HEK293 (cell line): ENCODE data around the gene AKIRIN2.

ENCODE experiments used
- CTCF ChIA-PET: fragments of 350-600 bp; formaldehyde crosslinking; extraction: SDS; loops from one replicate; lab custom pipeline; 2021; ENCODE audit warnings: antibody characterized with exemption; lab: Yijun Ruan, JAX
- POLR2A ChIA-PET: fragments of 300-600 bp; formaldehyde crosslinking; extraction: SDS; loops from one replicate; lab custom pipeline; 2020; ENCODE audit warnings: antibody characterized with exemption, inconsistent platforms; lab: Yijun Ruan, JAX
- H3K27ac ChIP-seq: fragments of 200-500 bp; sonication (Bioruptor generic); 2 replicates; pipeline ENCODE4 v1.5.1; 2014; ENCODE audit warnings: low read depth, low read length, control low read depth, inconsistent platforms; ENCODE audit errors: extremely low read depth
- H3K36me3 ChIP-seq, 2 experiments: fragments of 200-500 bp in 1 of 2; sonication (Bioruptor generic) in 1 of 2; 1 replicate in 1 of 2; 2 replicates in 1 of 2; pipeline ENCODE4 v1.5.1; 2014 to 2017; ENCODE audit warnings: inconsistent platforms in 2 of 2, low read length in 2 of 2; ENCODE audit not compliant: control insufficient read depth in 2 of 2, insufficient read depth in 1 of 2
- H3K4me1 ChIP-seq: fragments of 200-500 bp; sonication (Bioruptor generic); 2 replicates; pipeline ENCODE4 v1.5.1; 2014; ENCODE audit warnings: mild to moderate bottlenecking, low read length, inconsistent platforms; ENCODE audit not compliant: control insufficient read depth, insufficient read depth
- H3K4me3 ChIP-seq: 2 replicates; pipeline ENCODE4 v1.5.1; 2011; ENCODE audit warnings: low read depth, mild to moderate bottlenecking, control low read depth, low read length, moderate library complexity
- H3K9me3 ChIP-seq: fragments of 200-500 bp; sonication (Bioruptor generic); 2 replicates; pipeline ENCODE4 v1.5.1; 2014; ENCODE audit warnings: low read depth, low read length, inconsistent platforms; ENCODE audit not compliant: control insufficient read depth, insufficient read depth
- HOXA7 ChIP-seq: sonication (generic); formaldehyde crosslinking; IDR thresholded peaks from 2 replicates; pipeline ENCODE4 v1.8.1; 2022; ENCODE audit warnings: missing genetic modification reagents, borderline replicate concordance
- INSM2 ChIP-seq: fragments of 450-650 bp; formaldehyde crosslinking; IDR thresholded peaks from 2 replicates; pipeline ENCODE4 v1.5.1; 2016; ENCODE audit warnings: missing biosample characterization, missing genetic modification characterization
- KLF1 ChIP-seq: fragments of 450-650 bp; formaldehyde crosslinking; IDR thresholded peaks from 2 replicates; pipeline ENCODE4 v1.5.1; 2016; ENCODE audit warnings: missing biosample characterization, missing genetic modification characterization
- KLF16 ChIP-seq: fragments of 450-650 bp; formaldehyde crosslinking; IDR thresholded peaks from 2 replicates; pipeline ENCODE4 v1.5.1; 2017; ENCODE audit warnings: missing biosample characterization, missing genetic modification characterization
- KLF8 ChIP-seq: fragments of 450-650 bp; formaldehyde crosslinking; IDR thresholded peaks from 2 replicates; pipeline ENCODE4 v1.5.1; 2016; ENCODE audit warnings: missing biosample characterization, missing genetic modification characterization
- MYNN ChIP-seq: fragments of 450-650 bp; formaldehyde crosslinking; IDR thresholded peaks from 2 replicates; pipeline ENCODE4 v1.5.1; 2016; ENCODE audit warnings: missing biosample characterization, missing genetic modification characterization, borderline replicate concordance
- REPIN1 ChIP-seq: fragments of 450-650 bp; formaldehyde crosslinking; IDR thresholded peaks from 2 replicates; pipeline ENCODE4 v1.5.1; 2017; ENCODE audit warnings: missing biosample characterization, missing genetic modification characterization, low read depth
- SETDB1 ChIP-seq: IDR thresholded peaks from one replicate; pipeline ENCODE4 v1.6.1; 2017; ENCODE audit warnings: mild to moderate bottlenecking, low read length, moderate library complexity, mixed read lengths; ENCODE audit not compliant: insufficient read length
- WT1 ChIP-seq: fragments of 450-650 bp; formaldehyde crosslinking; IDR thresholded peaks from 2 replicates; pipeline ENCODE4 v1.5.1; 2016; ENCODE audit warnings: missing biosample characterization, missing genetic modification characterization
- ZBTB21 ChIP-seq: fragments of 450-650 bp; formaldehyde crosslinking; IDR thresholded peaks from 2 replicates; pipeline ENCODE4 v1.5.1; 2017; ENCODE audit warnings: missing biosample characterization, missing genetic modification characterization
- ZFP37 ChIP-seq: fragments of 450-650 bp; formaldehyde crosslinking; IDR thresholded peaks from 2 replicates; pipeline ENCODE4 v1.5.1; 2016; ENCODE audit warnings: missing biosample characterization, missing genetic modification characterization
- ZIC2 ChIP-seq: fragments of 450-650 bp; formaldehyde crosslinking; IDR thresholded peaks from 2 replicates; pipeline ENCODE4 v1.5.1; 2016; ENCODE audit warnings: missing biosample characterization, missing genetic modification characterization
- ZNF10 ChIP-seq: fragments of 450-650 bp; formaldehyde crosslinking; IDR thresholded peaks from 2 replicates; pipeline ENCODE4 v1.5.1; 2017; ENCODE audit warnings: missing biosample characterization, missing genetic modification characterization
- ZNF112 ChIP-seq: fragments of 450-650 bp; formaldehyde crosslinking; IDR thresholded peaks from 2 replicates; pipeline ENCODE4 v1.5.0; 2017; ENCODE audit warnings: missing biosample characterization, missing genetic modification characterization
- ZNF155 ChIP-seq: fragments of 450-650 bp; formaldehyde crosslinking; IDR thresholded peaks from 2 replicates; pipeline ENCODE4 v1.5.1; 2016; ENCODE audit warnings: missing biosample characterization, missing genetic modification characterization
- ZNF2 ChIP-seq: fragments of 450-650 bp; formaldehyde crosslinking; IDR thresholded peaks from 2 replicates; pipeline ENCODE4 v1.5.1; 2016; ENCODE audit warnings: missing biosample characterization, missing genetic modification characterization
- ZNF324 ChIP-seq: fragments of 450-650 bp; formaldehyde crosslinking; IDR thresholded peaks from 2 replicates; pipeline ENCODE4 v1.5.1; 2016; ENCODE audit warnings: missing biosample characterization, missing genetic modification characterization
- ZNF404 ChIP-seq: fragments of 450-650 bp; formaldehyde crosslinking; IDR thresholded peaks from 2 replicates; pipeline ENCODE4 v1.5.1; 2017; ENCODE audit warnings: missing biosample characterization, missing genetic modification characterization
- ZNF426 ChIP-seq: fragments of 450-650 bp; formaldehyde crosslinking; IDR thresholded peaks from 2 replicates; pipeline ENCODE4 v1.5.1; 2017; ENCODE audit warnings: missing biosample characterization, missing genetic modification characterization, mild to moderate bottlenecking, inconsistent platforms, moderate library complexity
- ZNF433 ChIP-seq: fragments of 450-650 bp; formaldehyde crosslinking; IDR thresholded peaks from 2 replicates; pipeline ENCODE4 v1.5.1; 2016; ENCODE audit warnings: missing biosample characterization, missing genetic modification characterization, low read depth
- ZNF449 ChIP-seq: fragments of 450-650 bp; formaldehyde crosslinking; IDR thresholded peaks from 2 replicates; pipeline ENCODE4 v1.5.1; 2017; ENCODE audit warnings: missing biosample characterization, mild to moderate bottlenecking, missing genetic modification characterization, moderate library complexity
- ZNF473 ChIP-seq: fragments of 450-650 bp; formaldehyde crosslinking; IDR thresholded peaks from 2 replicates; pipeline ENCODE4 v1.5.1; 2017; ENCODE audit warnings: missing biosample characterization, missing genetic modification characterization
- ZNF580 ChIP-seq: fragments of 450-650 bp; formaldehyde crosslinking; IDR thresholded peaks from 2 replicates; pipeline ENCODE4 v1.5.1; 2016; ENCODE audit warnings: missing biosample characterization, missing genetic modification characterization
- ZNF624 ChIP-seq: fragments of 450-650 bp; formaldehyde crosslinking; IDR thresholded peaks from 2 replicates; pipeline ENCODE4 v1.5.1; 2017; ENCODE audit warnings: missing biosample characterization, missing genetic modification characterization
- ZNF626 ChIP-seq: fragments of 450-650 bp; sonication (Bioruptor Pico); formaldehyde crosslinking; IDR thresholded peaks from 2 replicates; pipeline ENCODE4 v1.5.1; 2018; ENCODE audit warnings: missing biosample characterization, missing genetic modification characterization, inconsistent platforms
- ZNF629 ChIP-seq: fragments of 450-650 bp; formaldehyde crosslinking; IDR thresholded peaks from 2 replicates; pipeline ENCODE4 v1.5.1; 2017; ENCODE audit warnings: missing biosample characterization, missing genetic modification characterization
- ZNF660 ChIP-seq: fragments of 450-650 bp; IDR thresholded peaks from 2 replicates; pipeline ENCODE4 v1.5.1; 2018; ENCODE audit warnings: missing biosample characterization, mild to moderate bottlenecking, missing genetic modification characterization
- ZNF701 ChIP-seq: fragments of 450-650 bp; formaldehyde crosslinking; IDR thresholded peaks from 2 replicates; pipeline ENCODE4 v1.5.1; 2016; ENCODE audit warnings: missing biosample characterization, missing genetic modification characterization
- ZNF768 ChIP-seq: fragments of 450-650 bp; formaldehyde crosslinking; IDR thresholded peaks from 2 replicates; pipeline ENCODE4 v1.5.1; 2018; ENCODE audit warnings: missing biosample characterization, mild to moderate bottlenecking, missing genetic modification characterization
- ZNF785 ChIP-seq: fragments of 450-650 bp; formaldehyde crosslinking; IDR thresholded peaks from 2 replicates; pipeline ENCODE4 v1.5.1; 2016; ENCODE audit warnings: missing biosample characterization, missing genetic modification characterization
- ZSCAN16 ChIP-seq: fragments of 450-650 bp; formaldehyde crosslinking; IDR thresholded peaks from 2 replicates; pipeline ENCODE4 v1.5.1; 2016; ENCODE audit warnings: missing biosample characterization, missing genetic modification characterization
- TF ChIP-seq, protein P1 (sequence below): fragments of 450-650 bp; formaldehyde crosslinking; IDR thresholded peaks from 2 replicates; pipeline ENCODE4 v1.5.1; 2016; ENCODE audit warnings: missing biosample characterization, missing genetic modification characterization
- TF ChIP-seq, protein P2 (sequence below): fragments of 450-650 bp; formaldehyde crosslinking; IDR thresholded peaks from 2 replicates; pipeline ENCODE4 v1.5.1; 2016; ENCODE audit warnings: missing biosample characterization, missing genetic modification characterization

The AKIRIN2 gene

GRCh38 chr6:87723170-87724078 is 21.4 kb upstream of the AKIRIN2 start:
- ChIA-PET CTCF (interaction anchor here (0.7 kb wide), 1 partner anchor 48 kb away, joined by 3 read pairs; no protein-coding TSS in a partner anchor), POLR2A (no interaction called here)
- H3K27ac ChIP-seq = no peak overlapping the region; the same call in 1 of the 2 replicates
- TF ChIP-seq REPIN1 = no peak
- TF ChIP-seq, protein P1, sequence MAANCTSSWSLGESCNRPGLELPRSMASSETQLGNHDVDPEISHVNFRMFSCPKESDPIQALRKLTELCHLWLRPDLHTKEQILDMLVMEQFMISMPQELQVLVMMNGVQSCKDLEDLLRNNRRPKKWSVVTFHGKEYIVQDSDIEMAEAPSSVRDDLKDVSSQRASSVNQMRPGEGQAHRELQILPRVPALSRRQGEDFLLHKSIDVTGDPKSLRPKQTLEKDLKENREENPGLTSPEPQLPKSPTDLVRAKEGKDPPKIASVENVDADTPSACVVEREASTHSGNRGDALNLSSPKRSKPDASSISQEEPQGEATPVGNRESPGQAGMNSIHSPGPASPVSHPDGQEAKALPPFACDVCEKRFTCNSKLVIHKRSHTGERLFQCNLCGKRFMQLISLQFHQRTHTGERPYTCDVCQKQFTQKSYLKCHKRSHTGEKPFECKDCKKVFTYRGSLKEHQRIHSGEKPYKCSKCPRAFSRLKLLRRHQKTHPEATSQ (tag by site-specific recombination) = no peak
- TF ChIP-seq ZNF155 = no peak
- TF ChIP-seq, protein P2, sequence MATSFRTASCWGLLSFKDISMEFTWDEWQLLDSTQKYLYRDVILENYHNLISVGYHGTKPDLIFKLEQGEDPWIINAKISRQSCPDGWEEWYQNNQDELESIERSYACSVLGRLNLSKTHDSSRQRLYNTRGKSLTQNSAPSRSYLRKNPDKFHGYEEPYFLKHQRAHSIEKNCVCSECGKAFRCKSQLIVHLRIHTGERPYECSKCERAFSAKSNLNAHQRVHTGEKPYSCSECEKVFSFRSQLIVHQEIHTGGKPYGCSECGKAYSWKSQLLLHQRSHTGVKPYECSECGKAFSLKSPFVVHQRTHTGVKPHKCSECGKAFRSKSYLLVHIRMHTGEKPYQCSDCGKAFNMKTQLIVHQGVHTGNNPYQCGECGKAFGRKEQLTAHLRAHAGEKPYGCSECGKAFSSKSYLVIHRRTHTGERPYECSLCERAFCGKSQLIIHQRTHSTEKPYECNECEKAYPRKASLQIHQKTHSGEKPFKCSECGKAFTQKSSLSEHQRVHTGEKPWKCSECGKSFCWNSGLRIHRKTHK = no peak
- TF ChIP-seq MYNN = no peak
- TF ChIP-seq ZSCAN16 (tag by site-specific recombination) = no peak
- no peak for TF ChIP-seq ZNF580 (tag by site-specific recombination)
- TF ChIP-seq SETDB1 = no peak
- TF ChIP-seq ZNF404 = no peak
- no peak for TF ChIP-seq WT1
- no peak for TF ChIP-seq ZNF624
- no peak for TF ChIP-seq ZNF324
- peak; percentile 25; the same call in 1 of the 2 replicates for TF ChIP-seq ZNF629 (tag by site-specific recombination)
- peak; percentile 34; the same call in 1 of the 2 replicates for TF ChIP-seq ZFP37 (tag by site-specific recombination)
- TF ChIP-seq KLF16 (tag by site-specific recombination) = no peak
- TF ChIP-seq KLF8 (tag by site-specific recombination) = no peak
- TF ChIP-seq ZNF626 (tag by site-specific recombination) = no peak
- peak; percentile 77 for TF ChIP-seq ZIC2 (tag by site-specific recombination)
- no peak for TF ChIP-seq ZNF2
- TF ChIP-seq ZNF433 (tag by site-specific recombination) = no peak
- TF ChIP-seq ZNF768 (tag by site-specific recombination) = no peak
- no peak for TF ChIP-seq ZNF785 (tag by site-specific recombination)
- no peak for TF ChIP-seq INSM2 (tag by site-specific recombination)
- no peak for TF ChIP-seq ZNF10
- TF ChIP-seq ZNF426 = no peak
- TF ChIP-seq ZNF473 (tag by site-specific recombination) = no peak
- no peak for TF ChIP-seq KLF1 (tag by site-specific recombination)
- peak; percentile 35; the same call in 1 of the 2 replicates for TF ChIP-seq ZNF449
- TF ChIP-seq ZNF701 (tag by site-specific recombination) = no peak
- TF ChIP-seq ZNF112 = no peak
- 0 out of 2 replicates have a peak, but pooled peaks have one; percentile 57 for TF ChIP-seq ZNF660 (tag by site-specific recombination)
- no peak for TF ChIP-seq HOXA7
- TF ChIP-seq ZBTB21 = 0 out of 2 replicates have a peak, but pooled peaks have one; percentile 31

More at GRCh38 chr6:87723170-87724078, 21.4 kb upstream of the AKIRIN2 start:
- no peaks in the 10 kb centered on the region for H3K4me1 ChIP-seq
- H3K4me3 ChIP-seq = no peak overlapping the region
- H3K9me3 ChIP-seq = no peaks in the 10 kb centered on the region
- H3K36me3 ChIP-seq = no peaks in the 10 kb centered on the region
